Nucleus accumbens (tissue), 56 donors: ENCODE data around the gene SNAI3.
A peak's percentile ranks its signal among the peaks of the same experiment; 100 is the strongest.
"Not testable (repeated sequence)": the region's sequence is repeated elsewhere in the genome, so short reads cannot be mapped to it uniquely, and the experiment has no call there.

Experiments used
- DNase-seq, 56 donors: peaks; one replicate each; lab custom pipeline; 2025; lab: John Stamatoyannopoulos, UW

The SNAI3 gene

DNA sequence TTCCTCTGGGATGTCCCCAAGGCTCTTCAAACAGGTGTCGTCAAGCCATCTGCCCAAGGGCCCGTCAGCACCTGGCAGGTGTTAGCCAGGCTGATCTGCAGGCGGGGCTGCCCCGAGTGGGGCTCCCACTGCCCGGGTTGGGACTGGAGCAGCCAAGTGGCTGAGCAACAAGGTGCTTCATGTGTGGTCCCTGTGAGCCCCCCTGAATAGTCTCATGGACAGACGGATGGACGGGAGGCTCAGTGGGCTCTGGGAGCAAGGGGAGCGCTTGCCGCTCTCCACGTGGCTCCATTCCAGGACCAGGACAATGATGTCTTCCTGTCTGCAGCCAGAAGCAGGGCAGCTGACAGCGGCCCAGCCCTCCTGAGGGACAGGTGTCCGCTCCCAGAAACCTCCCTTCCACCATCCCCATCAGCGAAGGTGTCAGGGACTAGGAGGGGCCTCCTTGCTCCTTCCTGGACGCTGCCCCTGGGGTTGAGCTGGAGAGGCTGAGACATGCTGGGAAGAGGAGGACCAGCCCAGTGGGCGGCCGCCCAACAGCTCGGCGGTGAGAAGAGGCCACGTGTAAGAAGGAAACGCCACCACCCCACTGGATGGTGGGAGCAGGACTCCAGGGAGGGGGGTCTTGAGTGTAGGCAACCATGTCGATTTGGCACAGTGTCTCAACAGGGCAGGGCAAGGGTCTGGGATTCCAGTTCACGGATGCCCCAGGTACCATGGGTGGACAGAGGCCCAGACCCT lies 9.6 kb downstream of the SNAI3 start:
- DNase-seq, result no peak

DNA sequence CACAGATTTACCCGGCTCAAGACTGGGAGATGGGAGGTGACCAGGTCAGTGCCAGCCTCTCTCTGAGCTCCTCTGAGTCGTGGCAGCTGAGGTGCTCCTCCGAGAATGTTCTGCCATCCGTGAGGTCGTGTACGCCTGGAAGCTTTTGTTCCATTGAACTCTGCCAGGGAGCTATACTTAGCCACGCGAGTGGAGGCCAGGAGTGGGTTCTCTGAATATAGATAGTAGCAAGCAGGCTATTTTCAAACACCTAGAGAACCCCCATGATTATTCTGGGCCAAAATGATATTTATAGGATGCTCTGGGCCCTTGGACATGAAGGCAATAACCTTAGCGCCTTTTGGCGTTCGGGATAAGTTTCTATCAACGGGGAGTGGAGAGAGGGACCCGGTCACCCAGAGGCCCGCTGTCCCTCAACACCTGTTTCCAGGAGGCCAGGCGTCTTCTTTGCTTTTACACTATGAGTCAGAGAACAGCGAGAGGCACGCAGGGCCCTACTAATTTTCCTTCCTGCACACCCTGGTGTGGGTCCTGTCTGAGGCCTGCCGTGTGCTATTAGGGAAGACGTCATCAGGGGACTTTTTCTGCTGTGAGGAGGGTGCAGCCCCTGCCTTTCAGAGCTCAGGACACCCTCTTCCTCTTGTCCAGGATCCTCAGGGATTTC lies 12.5 kb downstream of the SNAI3 start:
- DNase-seq, result no peak

DNA sequence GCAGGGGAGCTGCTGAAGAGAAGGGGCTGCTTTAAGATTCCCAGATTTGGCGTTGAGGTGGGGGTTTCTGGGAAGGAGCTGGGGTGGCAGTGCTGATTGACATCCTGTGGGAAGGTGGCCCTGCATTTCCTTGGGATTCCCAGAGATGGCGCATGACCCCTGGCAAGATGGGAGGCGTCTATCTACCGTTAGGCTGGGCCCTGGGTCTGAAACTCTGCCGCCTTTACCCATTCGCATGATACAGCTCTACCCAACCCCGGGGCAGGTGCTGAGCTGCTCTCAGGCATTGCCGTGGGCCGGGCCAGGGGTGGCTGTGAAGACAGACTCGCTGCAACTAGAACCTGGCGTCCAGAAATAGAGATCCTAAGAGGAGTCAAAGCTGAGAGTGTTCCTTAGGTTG lies 13.5 kb downstream of the SNAI3 start:
- DNase-seq, result peak in 1 of 56 donors; percentile 2

DNA sequence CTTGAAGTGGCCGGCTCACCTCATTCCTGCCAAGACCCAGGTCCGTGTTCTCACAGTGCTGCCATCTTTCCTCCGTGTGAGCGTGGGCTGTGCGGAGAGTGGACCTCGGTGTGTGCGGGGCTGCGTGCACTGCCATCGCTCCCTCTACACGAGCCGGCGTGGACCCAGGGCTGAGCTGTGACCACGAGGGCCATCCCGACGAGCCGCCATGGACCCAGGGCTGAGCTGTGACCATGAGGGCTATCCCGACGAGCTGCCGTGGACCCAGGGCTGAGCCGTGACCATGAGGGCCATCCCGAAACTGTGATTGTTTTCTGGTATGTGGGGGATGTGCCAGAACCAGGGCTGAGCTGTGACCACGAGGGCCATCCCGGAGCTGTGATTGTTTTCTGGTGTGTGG lies 14.5 kb downstream of the SNAI3 start:
- DNase-seq, result no peak

DNA sequence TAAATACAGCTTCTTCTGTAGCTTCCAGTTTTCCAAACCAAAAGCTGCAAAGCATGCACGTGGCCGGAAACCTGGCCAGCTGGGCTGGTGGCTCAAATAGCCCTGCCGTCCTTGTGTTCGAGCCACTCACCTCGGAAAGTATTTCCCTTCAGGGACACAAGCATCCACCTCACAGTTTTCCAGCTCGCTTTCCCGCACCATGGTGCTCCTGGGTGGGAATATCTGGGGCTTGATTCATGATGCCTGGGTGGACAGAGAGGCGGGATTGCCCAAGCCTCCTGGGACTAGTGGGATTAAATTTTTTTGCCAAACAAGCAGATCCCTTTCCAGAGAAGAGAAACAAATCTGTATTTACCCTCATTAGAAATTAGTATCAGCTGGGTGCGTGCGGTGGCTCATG lies 16.3 kb downstream of the SNAI3 start:
- no peak for DNase-seq

DNA sequence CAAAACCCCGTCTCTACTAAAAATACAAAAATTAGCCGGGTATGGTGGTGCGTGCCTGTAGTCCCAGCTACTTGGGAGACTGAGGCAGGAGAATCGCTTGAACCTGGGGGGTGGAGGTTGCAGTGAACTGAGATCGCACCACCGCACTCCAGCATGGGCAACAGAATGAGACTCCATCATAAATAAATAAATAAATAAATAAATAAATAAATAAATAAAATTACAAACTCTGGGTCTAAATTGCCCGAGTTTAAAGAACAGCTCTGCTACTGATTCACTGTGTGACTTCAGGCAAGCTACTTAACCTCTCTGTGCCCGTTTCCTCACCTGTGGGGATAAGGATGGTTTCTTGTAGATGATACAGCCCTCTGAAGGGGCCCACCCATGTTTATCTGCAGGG lies 16.8 kb downstream of the SNAI3 start:
- not testable (repeated sequence) for DNase-seq

DNA sequence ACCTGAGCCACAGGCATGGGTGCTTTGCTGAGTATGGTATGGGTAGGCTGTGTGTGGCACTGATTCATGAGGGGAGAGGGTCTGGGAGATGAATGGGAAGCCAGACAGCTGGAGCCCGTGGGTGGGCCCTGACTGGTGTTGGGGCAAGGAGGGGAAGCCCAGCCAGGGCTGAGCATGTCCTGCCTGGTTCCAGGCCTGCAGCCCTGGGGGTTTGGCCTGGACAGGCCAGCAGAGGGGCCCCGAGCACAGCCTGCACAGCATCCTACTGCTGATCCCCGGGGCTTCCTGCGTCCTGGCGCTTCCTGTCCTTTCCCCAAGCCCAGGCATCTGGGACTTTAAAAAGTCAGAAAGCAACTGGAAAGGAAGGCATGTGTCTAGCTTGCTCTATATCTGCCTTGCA lies 18.8 kb downstream of the SNAI3 start:
- no peak for DNase-seq

DNA sequence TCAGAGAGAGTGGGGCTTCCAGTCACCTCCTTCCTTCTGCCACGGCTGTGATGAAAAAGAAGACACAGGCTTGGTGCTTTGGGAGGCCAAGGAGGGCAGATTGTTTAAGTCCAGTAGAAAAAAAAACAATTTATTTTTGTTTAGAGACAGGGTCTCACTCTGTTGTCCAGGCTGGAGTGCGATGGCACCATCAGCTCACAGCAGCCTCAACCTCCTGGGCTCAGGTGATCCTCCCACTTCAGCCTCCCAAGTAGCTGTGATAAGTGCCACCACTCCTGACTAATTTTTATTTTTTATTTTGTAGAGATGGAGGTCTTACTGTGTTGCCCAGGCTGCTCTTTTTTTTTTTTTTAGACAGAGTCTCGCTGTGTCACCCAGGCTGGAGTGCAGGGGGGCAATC lies 20.7 kb downstream of the SNAI3 start:
- no peak for DNase-seq

DNA sequence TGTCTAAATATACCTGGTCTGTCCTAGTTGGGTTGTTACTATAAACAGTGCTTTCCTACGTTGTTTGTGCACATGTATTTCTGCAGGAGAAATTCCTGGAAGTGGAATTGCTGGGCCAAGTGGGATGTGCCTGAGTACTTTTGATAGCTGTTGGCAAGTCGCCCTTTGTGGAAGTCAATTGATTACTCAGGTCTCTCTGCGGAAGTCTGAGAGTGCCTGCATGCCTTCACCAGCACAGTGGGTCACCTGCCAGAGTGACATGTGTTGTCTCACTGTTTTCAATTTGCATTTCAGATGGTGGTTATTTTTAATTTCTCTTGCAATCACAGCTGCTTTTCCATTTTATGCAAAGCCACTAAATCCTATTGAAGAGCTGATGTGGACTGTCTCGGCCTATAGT lies 21.2 kb downstream of the SNAI3 start:
- DNase-seq, result no peak

DNA sequence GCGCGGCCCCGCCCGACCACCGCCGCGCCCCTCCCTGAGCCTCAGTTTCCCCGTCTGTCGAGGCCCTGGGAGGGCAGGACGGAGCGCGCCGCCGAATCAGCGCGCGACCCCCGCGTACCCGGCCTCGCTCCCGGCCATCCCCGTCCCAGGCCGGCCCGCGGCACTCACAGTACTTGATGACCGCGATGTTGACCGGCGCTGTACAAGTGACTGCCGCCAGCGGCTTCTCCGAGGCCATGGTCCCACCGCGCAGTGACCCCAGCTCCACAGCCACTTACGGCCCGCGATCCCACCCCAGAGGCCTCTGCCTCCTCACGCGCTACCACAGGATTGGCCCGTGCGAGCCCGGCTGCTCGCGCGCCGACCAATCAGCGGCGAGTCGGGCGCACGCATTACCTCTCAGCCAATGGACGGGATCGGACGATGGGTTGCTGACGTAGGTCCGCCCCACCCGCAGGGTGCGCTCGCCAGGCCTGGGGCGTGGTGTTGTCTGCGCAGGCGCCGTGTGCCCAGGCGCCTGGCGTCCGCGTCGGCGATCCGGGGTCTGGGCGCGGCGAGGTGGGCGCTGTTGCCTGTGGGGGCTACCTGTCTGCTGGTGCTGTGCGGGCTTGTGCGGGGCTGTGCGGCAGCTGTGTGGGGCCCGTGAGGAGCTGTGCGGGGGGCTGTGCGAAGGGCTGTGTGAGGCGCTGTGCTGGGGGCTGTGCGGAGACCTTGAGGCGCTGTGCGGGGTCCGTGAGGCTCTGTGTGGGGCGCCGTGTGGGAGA lies 23.3 kb downstream of the SNAI3 start, which contains the start of gene MVD:
Gene MVD, minus strand, starts transcription at position 249 of the 764 bp plus-strand sequence. Its CDS starts 11 bp downstream, at position 238.
- DNase-seq, result peak; percentile 79 to 99 (median 96)

DNA sequence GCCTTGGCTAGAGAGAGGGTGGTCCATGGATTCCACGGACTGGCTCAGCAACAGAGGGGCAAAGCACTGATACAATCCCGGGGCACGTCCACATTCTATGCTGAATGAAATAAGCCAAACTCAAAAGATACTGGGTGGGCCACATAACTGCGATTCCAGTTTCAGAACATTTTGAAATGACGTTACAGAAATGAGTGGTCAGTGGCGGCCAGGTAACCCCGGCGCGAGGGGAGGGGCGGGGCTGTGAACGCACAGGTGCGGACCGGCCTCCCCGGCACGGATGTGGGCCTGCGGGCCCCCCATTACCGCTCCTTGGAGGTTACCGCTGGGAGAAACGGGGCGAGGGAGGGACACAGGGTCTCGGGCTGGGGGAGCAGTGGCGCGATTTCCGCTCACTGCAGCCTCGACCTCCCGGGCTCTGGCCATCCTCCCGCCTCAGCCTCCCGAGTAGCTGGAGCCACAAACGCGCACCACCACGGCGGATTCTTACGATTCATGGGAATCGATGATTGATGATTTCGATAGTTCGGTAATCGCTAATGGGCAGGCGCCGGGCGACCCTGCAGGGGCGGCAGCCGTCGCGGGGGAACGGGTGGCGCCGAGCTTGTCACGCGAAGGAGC lies 24.0 kb downstream of the SNAI3 start:
- DNase-seq, result peak in 1 of 56 donors; percentile 43

DNA sequence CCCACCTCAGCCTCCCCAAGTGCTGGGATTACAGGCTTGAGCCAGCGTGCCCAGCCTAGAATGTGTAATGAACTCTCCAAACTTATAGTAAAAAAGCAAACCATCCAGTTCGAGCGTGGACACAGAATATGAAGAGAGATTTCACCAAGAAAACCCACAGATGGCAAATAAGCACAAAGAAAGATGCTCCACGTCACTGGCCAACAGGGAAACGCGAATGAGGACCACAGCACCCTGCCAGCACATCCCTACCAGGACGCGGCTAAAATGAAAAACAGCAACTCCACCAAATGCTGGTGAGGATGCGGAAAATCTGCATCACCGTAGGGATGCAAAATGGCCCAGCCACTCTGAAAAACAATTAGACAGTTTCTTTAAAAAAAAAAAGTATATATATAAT lies 24.8 kb downstream of the SNAI3 start:
- DNase-seq, result no peak

DNA sequence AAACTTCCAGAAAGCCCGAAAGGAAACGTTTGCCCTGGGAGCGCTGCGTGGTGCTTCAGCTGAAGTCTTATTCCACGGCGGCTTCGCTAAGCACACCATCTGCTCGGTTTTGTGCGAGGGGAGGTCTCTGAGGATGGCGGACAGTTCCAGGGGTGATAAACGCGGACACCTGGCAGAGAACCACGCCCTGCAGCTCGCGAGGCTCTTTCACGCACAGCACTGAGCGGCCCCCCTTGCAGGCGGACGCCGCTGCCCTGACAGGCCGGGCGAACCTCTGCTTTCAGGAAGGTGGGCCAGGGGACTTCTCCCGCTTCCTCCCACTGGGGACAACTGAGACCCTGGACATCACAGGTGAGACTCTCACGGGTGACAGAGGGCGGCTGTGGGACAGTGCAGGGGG lies 27.1 kb downstream of the SNAI3 start:
- DNase-seq, result no peak

DNA sequence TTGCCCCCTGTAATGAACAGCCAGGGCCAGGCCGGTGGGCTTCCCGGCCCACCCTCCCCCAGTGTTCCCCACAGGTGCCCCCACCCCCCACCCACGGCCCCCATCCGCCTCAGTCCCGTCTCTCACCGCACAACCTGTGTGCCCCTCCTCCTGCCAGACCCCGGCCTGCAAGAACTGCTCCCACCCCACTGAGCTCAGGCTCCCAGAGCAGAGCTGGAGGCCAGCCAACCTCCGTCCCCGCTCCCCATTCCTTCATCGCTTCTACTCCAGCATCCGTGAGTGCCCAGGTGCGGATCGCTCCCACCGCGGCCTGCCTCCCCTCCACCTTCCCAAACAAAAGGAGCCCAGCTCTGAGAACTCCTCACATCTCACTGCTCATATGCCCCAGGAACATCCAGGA lies 27.6 kb downstream of the SNAI3 start:
- no peak for DNase-seq

DNA sequence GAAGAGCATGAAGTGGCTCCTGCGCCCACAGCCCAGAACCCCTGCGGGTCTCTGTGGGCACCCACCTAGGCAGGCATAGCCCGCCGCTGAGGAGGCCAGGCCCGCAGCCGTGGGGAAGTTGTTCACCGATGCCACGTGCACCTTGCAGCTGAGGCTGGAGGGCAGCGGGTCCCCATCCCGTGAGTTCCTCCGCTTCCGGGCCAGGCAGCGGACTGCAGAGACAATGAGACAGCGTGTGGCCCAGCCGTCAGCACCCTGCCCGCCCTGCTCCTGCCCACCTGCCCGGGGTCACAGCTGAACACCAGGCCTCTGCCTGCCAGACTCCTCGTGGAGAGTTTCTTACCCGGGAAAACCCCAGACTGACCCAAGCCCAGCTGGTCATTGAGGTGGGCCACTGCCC lies 28.9 kb downstream of the SNAI3 start:
- no peak for DNase-seq

DNA sequence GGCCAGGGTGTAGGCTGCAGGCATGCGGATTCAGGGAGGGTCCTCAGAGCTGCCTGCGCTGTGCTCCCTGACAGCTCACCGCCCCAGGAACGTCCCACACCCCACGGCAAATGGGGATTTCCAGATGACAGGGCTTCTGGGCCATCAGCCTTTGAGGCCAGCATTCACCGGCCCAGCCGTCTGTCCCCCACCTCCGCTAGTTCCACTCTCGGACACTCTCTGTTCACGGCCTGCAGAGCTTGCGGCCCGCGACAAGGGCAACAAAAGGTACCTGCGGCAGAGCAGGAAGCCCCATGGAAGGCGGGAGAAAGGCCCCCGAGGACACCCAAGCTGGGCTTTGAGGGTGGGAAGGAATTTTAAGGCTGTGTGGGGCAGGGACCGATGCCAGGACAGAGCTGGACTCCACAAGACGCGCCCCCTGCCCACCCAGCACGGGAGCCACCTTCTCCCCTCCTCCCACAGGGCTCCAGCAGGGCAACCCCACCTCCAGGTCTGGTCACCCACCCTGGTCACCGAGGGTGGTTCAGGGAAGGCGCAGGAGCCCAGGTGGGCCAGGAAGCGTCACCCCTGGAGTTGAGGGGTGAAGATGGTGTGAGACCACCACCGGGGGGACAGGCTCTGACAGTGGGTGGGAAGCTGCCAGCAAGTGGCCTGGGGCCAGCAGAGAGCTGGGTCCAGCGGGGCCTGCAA lies 29.9 kb downstream of the SNAI3 start:
- DNase-seq, result no peak

DNA sequence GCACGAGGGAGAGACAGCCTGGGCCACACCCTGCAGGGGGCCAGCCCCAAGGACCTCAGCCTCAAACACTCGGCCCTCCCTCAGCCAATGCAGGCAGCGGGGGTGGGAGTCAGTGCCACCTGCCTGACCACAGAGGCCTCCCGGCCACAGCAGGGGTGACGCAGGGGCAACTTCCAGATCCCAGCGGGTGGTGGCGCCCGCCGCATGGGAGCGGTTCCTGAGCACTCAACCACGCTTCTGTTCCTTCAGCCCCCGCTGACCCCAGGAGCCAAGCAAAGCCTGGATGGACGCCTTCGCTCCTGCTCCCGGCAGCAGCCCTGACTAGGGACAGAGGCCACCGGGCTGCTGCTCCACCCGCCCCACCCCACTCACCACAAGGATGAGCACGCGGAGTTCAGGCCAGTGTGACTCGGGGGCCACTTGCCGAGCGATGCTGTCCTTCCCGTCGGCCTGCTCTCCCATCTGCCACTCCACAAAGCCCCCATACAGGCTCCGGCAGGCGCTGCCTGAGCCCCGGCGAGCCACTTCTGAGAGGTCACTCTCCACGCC lies 30.5 kb downstream of the SNAI3 start:
- no peak for DNase-seq

DNA sequence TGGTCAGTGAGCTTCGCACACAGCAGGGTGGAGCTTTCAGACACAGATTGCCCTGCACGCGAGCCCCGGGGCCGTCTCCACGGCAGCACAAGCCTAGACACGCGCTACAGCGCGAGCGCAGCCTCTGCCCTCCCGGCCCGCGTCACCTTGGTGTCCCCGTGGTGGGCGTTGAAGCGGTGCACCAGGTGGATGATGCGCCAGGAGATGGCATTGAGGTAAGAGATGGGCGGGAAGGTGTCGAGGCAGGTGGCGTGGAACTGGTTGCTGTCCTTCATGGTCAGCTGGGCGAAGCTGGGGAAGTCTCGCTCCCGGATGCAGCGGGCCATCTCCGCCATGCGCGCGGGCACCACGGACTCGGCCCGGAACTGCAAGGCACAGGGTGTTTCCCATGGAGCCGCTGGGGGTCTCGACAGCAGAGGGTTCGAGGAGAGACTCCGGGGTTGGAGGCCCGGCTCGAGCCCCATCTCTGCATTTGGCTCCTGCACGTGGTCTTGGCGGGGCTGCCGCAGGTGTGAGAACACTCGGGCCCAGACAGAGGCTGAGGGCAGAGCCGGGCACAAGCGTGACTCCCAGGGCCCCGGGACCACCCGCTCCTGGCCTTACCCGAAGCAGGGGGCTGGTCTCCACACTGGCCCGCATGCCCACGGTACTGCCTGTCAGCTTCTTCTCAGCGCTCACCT lies 31.1 kb downstream of the SNAI3 start:
- no peak for DNase-seq

DNA sequence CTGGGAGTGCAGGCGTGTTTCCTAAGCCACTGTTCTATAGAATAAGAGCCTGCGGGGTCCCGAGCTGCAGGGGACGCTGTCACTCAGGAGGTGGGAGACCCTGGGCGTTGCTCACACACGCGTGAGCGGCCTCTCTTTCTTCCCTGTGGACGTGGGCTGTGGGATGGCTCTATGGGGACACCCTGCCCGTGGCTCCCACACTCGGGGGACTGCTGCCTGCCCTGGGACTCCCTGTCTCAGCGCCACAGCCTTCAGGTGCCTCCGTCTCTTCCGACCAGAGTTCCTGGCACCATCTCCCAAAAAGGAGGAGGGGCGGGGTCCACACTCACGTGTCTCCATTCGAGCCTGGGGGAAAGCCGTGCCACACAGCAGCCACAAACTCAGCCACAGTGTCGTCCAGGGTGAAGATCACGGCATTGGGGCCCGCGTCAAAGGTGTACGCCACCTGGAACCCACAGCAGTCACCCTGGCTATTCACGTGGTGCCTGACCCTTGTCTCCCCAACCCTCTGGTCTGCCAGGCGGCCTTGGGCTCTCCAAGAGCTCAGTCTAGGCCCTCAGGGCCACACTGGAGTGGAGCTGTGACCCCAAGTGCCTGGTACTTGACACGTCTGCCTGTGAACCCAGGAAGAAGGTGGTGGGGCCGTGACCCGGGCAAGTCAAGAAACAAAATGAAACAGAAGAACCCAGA lies 31.8 kb downstream of the SNAI3 start:
- DNase-seq, result no peak
